Measurements from ENCODE around the gene ACSL1.

GRCh38 chr4:184824081-184824775 is 1.5 kb downstream of the ACSL1 start:
- no peak for TF ChIP-seq CTCF (conservative IDR thresholded peaks at IDR 0.05; ENCODE audit: low read length)
- TF ChIP-seq EZH2phosphoT487 (IDR thresholded peaks at IDR 0.05; ENCODE audit: borderline replicate concordance, low read depth, low read length), result no peak

Measured in OCI-LY7 (cell line).